MM.1S (cell line): ENCODE results near the gene PARP12.

ENCODE experiments used
- DNase-seq: peaks from one replicate; pipeline ENCODE4 v3.0.0-alpha.2; 2015
- H2AFZ ChIP-seq: fragments of 300-600 bp; sonication (generic); 2 replicates; pipeline ENCODE4 v1.6.0; 2016; ENCODE audit warnings: antibody characterized with exemption, low read length
- H3F3A ChIP-seq: fragments of 300-600 bp; sonication (generic); 2 replicates; pipeline ENCODE4 v1.6.1; 2016; ENCODE audit warnings: mild to moderate bottlenecking, antibody characterized with exemption, low read length, moderate library complexity, mixed read lengths; ENCODE audit not compliant: insufficient read depth
- H3K27ac ChIP-seq: fragments of 300-600 bp; sonication (generic); 2 replicates; pipeline ENCODE4 v1.5.1; 2016; ENCODE audit warnings: mild to moderate bottlenecking, low read length
- H3K27me3 ChIP-seq: fragments of 300-600 bp; sonication (generic); replicated peaks from 2 replicates; pipeline ENCODE4 v1.6.0; 2016; ENCODE audit warnings: low read length; ENCODE audit not compliant: insufficient read depth
- H3K36me3 ChIP-seq: fragments of 300-600 bp; sonication (generic); replicated peaks from 2 replicates; pipeline ENCODE4 v1.6.1; 2016; ENCODE audit warnings: mild to moderate bottlenecking, low read length, mixed read lengths; ENCODE audit not compliant: insufficient read depth
- H3K4me1 ChIP-seq: fragments of 300-600 bp; sonication (generic); 2 replicates; pipeline ENCODE4 v1.6.1; 2016; ENCODE audit warnings: low read length, mixed read lengths
- H3K4me2 ChIP-seq: fragments of 300-600 bp; sonication (generic); 2 replicates; pipeline ENCODE4 v1.6.0; 2016; ENCODE audit warnings: low read depth, low read length
- H3K4me3 ChIP-seq: fragments of 300-600 bp; sonication (generic); 2 replicates; pipeline ENCODE4 v1.5.1; 2016; ENCODE audit warnings: low read length, mixed read lengths
- H3K79me2 ChIP-seq: fragments of 300-600 bp; sonication (generic); 2 replicates; pipeline ENCODE4 v1.6.1; 2016; ENCODE audit warnings: mixed run types, low read length, mixed read lengths
- H3K9ac ChIP-seq: fragments of 300-600 bp; sonication (generic); 2 replicates; pipeline ENCODE4 v1.6.1; 2016; ENCODE audit warnings: low read length, mixed read lengths
- H3K9me2 ChIP-seq: fragments of 300-600 bp; sonication (generic); replicated peaks from 2 replicates; pipeline ENCODE4 v1.6.1; 2016; ENCODE audit warnings: mild to moderate bottlenecking, low read length, mixed read lengths; ENCODE audit not compliant: insufficient read depth
- H3K9me3 ChIP-seq: fragments of 300-600 bp; sonication (generic); replicated peaks from 2 replicates; pipeline ENCODE4 v1.6.1; 2016; ENCODE audit warnings: mild to moderate bottlenecking, low read length, mixed read lengths; ENCODE audit not compliant: insufficient read depth
- H4K20me1 ChIP-seq: fragments of 300-600 bp; sonication (generic); 2 replicates; pipeline ENCODE4 v1.6.1; 2016; ENCODE audit warnings: mild to moderate bottlenecking, low read length, moderate library complexity, mixed read lengths; ENCODE audit not compliant: insufficient read depth
- CTCF ChIP-seq: fragments of 300-600 bp; sonication (generic); IDR thresholded peaks from 2 replicates; pipeline ENCODE4 v1.5.1; 2016; ENCODE audit warnings: antibody characterized with exemption, low read length, mixed read lengths
- EZH2 ChIP-seq: fragments of 300-600 bp; sonication (generic); optimal IDR thresholded peaks from 2 replicates; pipeline ENCODE3; 2017; ENCODE audit warnings: low read depth, mild to moderate bottlenecking, antibody characterized with exemption, low read length, mixed read lengths
- EZH2phosphoT487 ChIP-seq: fragments of 300-600 bp; sonication (generic); IDR thresholded peaks from 2 replicates; pipeline ENCODE4 v1.6.1; 2018; ENCODE audit warnings: antibody characterized with exemption, low read length

The PARP12 gene

GRCh38 chr7:139982927-139983920 lies 79.5 kb downstream of the PARP12 start:
- no peak for DNase-seq
- no peaks in the 10 kb centered on the region for H3K36me3 ChIP-seq
- no peak overlapping the region for H2AFZ ChIP-seq
- H3K9me2 ChIP-seq = no peaks in the 10 kb centered on the region
- H3F3A ChIP-seq = no peaks in the 10 kb centered on the region
- H3K79me2 ChIP-seq = no peaks in the 10 kb centered on the region
- no peak overlapping the region for H3K4me3 ChIP-seq
- H3K27me3 ChIP-seq = no peaks in the 10 kb centered on the region
- no peak overlapping the region for H3K9ac ChIP-seq
- TF ChIP-seq CTCF (no peak), EZH2 (no peak), EZH2phosphoT487 (no peak)
- no peaks in the 10 kb centered on the region for H3K9me3 ChIP-seq
- H3K4me2 ChIP-seq = no peak overlapping the region
- H4K20me1 ChIP-seq = no peaks in the 10 kb centered on the region
- H3K4me1 ChIP-seq = peaks cover 3% of the 10 kb centered on the region; the same call in 1 of the 2 replicates
- H3K27ac ChIP-seq = no peak overlapping the region

GRCh38 chr7:139981511-139981895 lies 81.2 kb downstream of the PARP12 start:
- H3K4me3 ChIP-seq = no peak overlapping the region
- no peaks in the 10 kb centered on the region for H3K27me3 ChIP-seq
- H3F3A ChIP-seq = no peaks in the 10 kb centered on the region
- H3K27ac ChIP-seq = no peak overlapping the region
- DNase-seq = no peak
- no peaks in the 10 kb centered on the region for H3K9me2 ChIP-seq
- no peak overlapping the region for H3K9ac ChIP-seq
- H2AFZ ChIP-seq = no peak overlapping the region
- H3K4me1 ChIP-seq = peaks cover 3% of the 10 kb centered on the region; the same call in 1 of the 2 replicates
- no peaks in the 10 kb centered on the region for H4K20me1 ChIP-seq
- TF ChIP-seq CTCF (no peak), EZH2phosphoT487 (no peak), EZH2 (no peak)
- H3K36me3 ChIP-seq = no peaks in the 10 kb centered on the region
- no peak overlapping the region for H3K4me2 ChIP-seq
- H3K9me3 ChIP-seq = no peaks in the 10 kb centered on the region
- H3K79me2 ChIP-seq = no peaks in the 10 kb centered on the region

- H3K9me2 ChIP-seq = no peaks in the 10 kb centered on the region
- no peak overlapping the region for H3K9ac ChIP-seq
- H3F3A ChIP-seq = no peaks in the 10 kb centered on the region
- H3K27me3 ChIP-seq = no peaks in the 10 kb centered on the region
- no peak overlapping the region for H3K4me2 ChIP-seq
- no peak overlapping the region for H3K27ac ChIP-seq
- H3K79me2 ChIP-seq = no peaks in the 10 kb centered on the region
- H3K9me3 ChIP-seq = no peaks in the 10 kb centered on the region
- H3K36me3 ChIP-seq = no peaks in the 10 kb centered on the region
- no peaks in the 10 kb centered on the region for H4K20me1 ChIP-seq
- no peak overlapping the region for H3K4me3 ChIP-seq
- no peak for TF ChIP-seq CTCF
- TF ChIP-seq EZH2 = no peak
- no peak for TF ChIP-seq EZH2phosphoT487
- peaks cover 3% of the 10 kb centered on the region; the same call in 1 of the 2 replicates for H3K4me1 ChIP-seq
- no peak for DNase-seq
- no peak overlapping the region for H2AFZ ChIP-seq
Observed at GRCh38 chr7:139976838-139977656, 85.7 kb downstream of the PARP12 start.
